Duodenal mucosa (tissue), 2 donors: ENCODE results near the gene LCE3A.
"Not testable (repeated sequence)": the region's sequence is repeated elsewhere in the genome, so short reads cannot be mapped to it uniquely, and the experiment has no call there.

ENCODE experiments used
- H3K27ac ChIP-seq: one replicate; pipeline ENCODE4 v1.7.0; 2013; ENCODE audit warnings: low read depth, low read length
- H3K27me3 ChIP-seq, 2 donors: one replicate each; pipeline ENCODE4 v1.7.0; 2013; ENCODE audit warnings: low read length in 2 of 2, control low read depth in 1 of 2; ENCODE audit not compliant: insufficient read depth in 2 of 2, control insufficient read depth in 1 of 2
- H3K36me3 ChIP-seq, 2 donors: one replicate each; pipeline ENCODE4 v1.7.0; 2013; ENCODE audit warnings: low read length in 2 of 2, control low read depth in 1 of 2; ENCODE audit not compliant: insufficient read depth in 2 of 2, control insufficient read depth in 1 of 2
- H3K4me1 ChIP-seq, 2 donors: one replicate each; pipeline ENCODE4 v1.7.0; 2013; ENCODE audit warnings: low read length in 2 of 2, control low read depth in 1 of 2; ENCODE audit not compliant: insufficient read depth in 2 of 2, control insufficient read depth in 1 of 2
- H3K4me3 ChIP-seq, 2 donors: one replicate each; pipeline ENCODE4 v1.7.0; 2013; ENCODE audit warnings: low read length in 2 of 2, low read depth in 1 of 2
- H3K9ac ChIP-seq, 2 donors: one replicate each; pipeline ENCODE4 v1.7.0; 2013; ENCODE audit warnings: low read length in 2 of 2, low read depth in 1 of 2
- H3K9me3 ChIP-seq, 2 donors: one replicate each; pipeline ENCODE4 v1.7.0; 2013; ENCODE audit warnings: low read length in 2 of 2, control low read depth in 1 of 2; ENCODE audit not compliant: control insufficient read depth in 1 of 2

The LCE3A gene

GRCh38 chr1:152580433-152580832 lies 42.5 kb downstream of the LCE3A start, which contains the start of gene LCE3D:
Gene LCE3D, minus strand, starts transcription at chr1:152580516. Its CDS starts 580 bp downstream, at chr1:152579936.
- H3K4me3 ChIP-seq: no peak within 1 kb of the TSS
- no peaks in the 10 kb centered on the region for H3K9me3 ChIP-seq
- no peak within 1 kb of the TSS for H3K27ac ChIP-seq
- H3K27me3 ChIP-seq: no peaks in the 10 kb centered on the region
- no peaks in the 10 kb centered on the region for H3K36me3 ChIP-seq
- H3K9ac ChIP-seq: no peak within 1 kb of the TSS
- no peaks in the 10 kb centered on the region for H3K4me1 ChIP-seq

GRCh38 chr1:152579526-152579925 lies 43.4 kb downstream of the LCE3A start:
- H3K9me3 ChIP-seq, H3K4me3 ChIP-seq, H3K27ac ChIP-seq, H3K36me3 ChIP-seq, H3K27me3 ChIP-seq, H3K9ac ChIP-seq, H3K4me1 ChIP-seq: not testable (repeated sequence)

GRCh38 chr1:152577168-152577567 lies 45.7 kb downstream of the LCE3A start:
- Histone ChIP-seq H3K9ac (no peak overlapping the region), H3K27ac (no peak overlapping the region), H3K9me3 (no peaks in the 10 kb centered on the region), H3K4me1 (no peaks in the 10 kb centered on the region), H3K4me3 (no peak overlapping the region), H3K36me3 (no peaks in the 10 kb centered on the region), H3K27me3 (no peaks in the 10 kb centered on the region)
